ENCODE data around the gene EAF1.

GRCh38 chr3:15428539-15428938 is 1.1 kb downstream of the EAF1 start:
- TF ChIP-seq, protein P1, sequence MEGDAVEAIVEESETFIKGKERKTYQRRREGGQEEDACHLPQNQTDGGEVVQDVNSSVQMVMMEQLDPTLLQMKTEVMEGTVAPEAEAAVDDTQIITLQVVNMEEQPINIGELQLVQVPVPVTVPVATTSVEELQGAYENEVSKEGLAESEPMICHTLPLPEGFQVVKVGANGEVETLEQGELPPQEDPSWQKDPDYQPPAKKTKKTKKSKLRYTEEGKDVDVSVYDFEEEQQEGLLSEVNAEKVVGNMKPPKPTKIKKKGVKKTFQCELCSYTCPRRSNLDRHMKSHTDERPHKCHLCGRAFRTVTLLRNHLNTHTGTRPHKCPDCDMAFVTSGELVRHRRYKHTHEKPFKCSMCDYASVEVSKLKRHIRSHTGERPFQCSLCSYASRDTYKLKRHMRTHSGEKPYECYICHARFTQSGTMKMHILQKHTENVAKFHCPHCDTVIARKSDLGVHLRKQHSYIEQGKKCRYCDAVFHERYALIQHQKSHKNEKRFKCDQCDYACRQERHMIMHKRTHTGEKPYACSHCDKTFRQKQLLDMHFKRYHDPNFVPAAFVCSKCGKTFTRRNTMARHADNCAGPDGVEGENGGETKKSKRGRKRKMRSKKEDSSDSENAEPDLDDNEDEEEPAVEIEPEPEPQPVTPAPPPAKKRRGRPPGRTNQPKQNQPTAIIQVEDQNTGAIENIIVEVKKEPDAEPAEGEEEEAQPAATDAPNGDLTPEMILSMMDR (IDR thresholded peaks at IDR 0.05), result no peak
- TF ChIP-seq POLR2A (IDR thresholded peaks at IDR 0.05), result no peak
